Measurements from ENCODE around the gene XIRP2.

XIRP2 gene

GRCh38 chr2:167294776-167295140 is 406.5 kb downstream of the XIRP2 start:
- DNase-seq, result no peak

- no peak for DNase-seq
Measured at GRCh38 chr2:167297292-167297691, 409.0 kb downstream of the XIRP2 start.

- DNase-seq, result no peak
Measured at GRCh38 chr2:167298017-167298416, 409.7 kb downstream of the XIRP2 start.
